Liver (tissue), 9 donors: ENCODE data around the gene EVA1B. TPM values are rescaled to one million over a fixed set of nuclear protein-coding genes. Genes with fewer than 3 reads are reported as not detected.

Experiments used
- DNase-seq: peaks from one replicate; pipeline ENCODE4 v3.0.0-alpha.2; 2017; ENCODE audit warnings: low spot score
- H3K27ac ChIP-seq, 2 donors: one replicate each; pipeline ENCODE4 v1.7.0; 2013; ENCODE audit warnings: inconsistent platforms in 2 of 2, low read length in 2 of 2, control low read depth in 1 of 2, low read depth in 1 of 2, mild to moderate bottlenecking in 1 of 2
- H3K27me3 ChIP-seq, 4 donors: one replicate each; pipeline versions ENCODE4 v1.6.1 to v1.7.0; 2013; ENCODE audit warnings: low read length in 3 of 4, inconsistent platforms in 1 of 4, mild to moderate bottlenecking in 1 of 4, moderate library complexity in 1 of 4; ENCODE audit not compliant: control insufficient read depth in 4 of 4, insufficient read depth in 4 of 4
- H3K36me3 ChIP-seq, 4 donors: one replicate each; pipeline versions ENCODE4 v1.6.1 to v1.7.0; 2013; ENCODE audit warnings: low read length in 3 of 4, mild to moderate bottlenecking in 3 of 4, low read depth in 1 of 4, moderate library complexity in 1 of 4; ENCODE audit not compliant: control insufficient read depth in 4 of 4, insufficient read depth in 3 of 4
- H3K4me1 ChIP-seq, 4 donors: one replicate each; pipeline versions ENCODE4 v1.6.1 to v1.7.0; 2013; ENCODE audit warnings: low read length in 3 of 4, mild to moderate bottlenecking in 3 of 4, moderate library complexity in 1 of 4; ENCODE audit not compliant: control insufficient read depth in 4 of 4, insufficient read depth in 4 of 4
- H3K4me3 ChIP-seq, 3 donors: one replicate each; pipeline versions ENCODE4 v1.6.1 to v1.7.0; 2013; ENCODE audit warnings: low read length in 3 of 3, control low read depth in 1 of 3, low read depth in 1 of 3, mild to moderate bottlenecking in 1 of 3
- H3K9ac ChIP-seq, 2 donors: one replicate each; pipeline ENCODE4 v1.7.0; 2013; ENCODE audit warnings: low read length in 2 of 2, mild to moderate bottlenecking in 2 of 2, moderate library complexity in 2 of 2, control low read depth in 1 of 2, low read depth in 1 of 2
- H3K9me3 ChIP-seq, 4 donors: one replicate each; pipeline versions ENCODE4 v1.6.1 to v1.7.0; 2013; ENCODE audit warnings: low read length in 3 of 4; ENCODE audit not compliant: control insufficient read depth in 4 of 4
- ATF3 ChIP-seq: IDR thresholded peaks from 2 replicates; pipeline ENCODE4 v1.6.1; 2016; ENCODE audit warnings: antibody characterized with exemption
- EGR1 ChIP-seq, 2 donors: IDR thresholded peaks; 2 replicates each; pipeline ENCODE4 v1.6.1; 2016 to 2018; ENCODE audit warnings: antibody characterized with exemption in 2 of 2, low read depth in 2 of 2
- FOXA1 ChIP-seq: IDR thresholded peaks from 2 replicates; pipeline ENCODE4 v1.6.1; 2016; ENCODE audit warnings: antibody characterized with exemption
- GABPA ChIP-seq, 2 donors: IDR thresholded peaks in 1 of 2; conservative IDR thresholded peaks in 1 of 2; 2 replicates each; pipeline ENCODE4 v1.6.1; 2016; ENCODE audit warnings: antibody characterized with exemption in 2 of 2, mild to moderate bottlenecking in 1 of 2, moderate library complexity in 1 of 2
- HNF4A ChIP-seq, 2 donors: conservative IDR thresholded peaks; 2 replicates each; pipeline ENCODE4 v1.6.1; 2016; ENCODE audit warnings: antibody characterized with exemption in 2 of 2, mild to moderate bottlenecking in 2 of 2
- HNF4G ChIP-seq: IDR thresholded peaks from 2 replicates; pipeline ENCODE4 v1.6.1; 2016; ENCODE audit warnings: antibody characterized with exemption
- JUND ChIP-seq, 2 donors: IDR thresholded peaks; 2 replicates each; pipeline ENCODE4 v1.6.1; 2016; ENCODE audit warnings: antibody characterized with exemption in 2 of 2
- NR2F2 ChIP-seq: IDR thresholded peaks from 2 replicates; pipeline ENCODE4 v1.6.1; 2016; ENCODE audit warnings: antibody characterized with exemption
- RAD21 ChIP-seq, 2 donors: IDR thresholded peaks; 2 replicates each; pipeline ENCODE4 v1.6.1; 2016; ENCODE audit warnings: antibody characterized with exemption in 2 of 2, mild to moderate bottlenecking in 2 of 2
- RXRA ChIP-seq, 2 donors: IDR thresholded peaks; 2 replicates each; pipeline ENCODE4 v1.6.1; 2017 to 2018; ENCODE audit warnings: antibody characterized with exemption in 2 of 2, mild to moderate bottlenecking in 1 of 2
- SP1 ChIP-seq: IDR thresholded peaks from 2 replicates; pipeline ENCODE4 v1.6.1; 2018; ENCODE audit warnings: antibody characterized with exemption, mild to moderate bottlenecking
- TAF1 ChIP-seq: conservative IDR thresholded peaks from 2 replicates; pipeline ENCODE4 v1.6.1; 2016; ENCODE audit warnings: antibody characterized with exemption, mild to moderate bottlenecking
- YY1 ChIP-seq: IDR thresholded peaks from 2 replicates; pipeline ENCODE4 v1.6.1; 2016; ENCODE audit warnings: antibody characterized with exemption, mild to moderate bottlenecking
- WGBS: extraction: QIAGEN DNeasy Blood & Tissue Kit; methylation state at CpG from one replicate; pipeline ENCODE4 v1.1.7; 2013; 5-methylcytosine and 5-hydroxymethylcytosine counted together
- polyA plus RNA-seq, 2 donors: library from polyadenylated mRNA; stranded (reverse) in 1 of 2; unstranded in 1 of 2; fragments of 200-250 nt in 1 of 2; fragments of >200 nt in 1 of 2; fragmentation: Nextera tagmentation in 1 of 2; extraction: Ambion mirVana in 1 of 2; gene quantifications; one replicate each; pipeline versions ENCODE4 v1.2.1 to v1.2.3, GENCODE V29; 2013 to 2015
- total RNA-seq, 2 donors: library from RNA; depleted of rRNA; stranded (reverse); fragments of >200 nt; gene quantifications; one replicate each; pipeline ENCODE4 v1.2.3, GENCODE V29; 2014
- TF ChIP-seq, protein P1 (sequence below): IDR thresholded peaks from 2 replicates; pipeline ENCODE4 v1.6.1; 2016; ENCODE audit warnings: antibody characterized with exemption, mild to moderate bottlenecking
- TF ChIP-seq, protein P2 (sequence below): IDR thresholded peaks from 2 replicates; pipeline ENCODE4 v1.6.1; 2016; ENCODE audit warnings: antibody characterized with exemption
- TF ChIP-seq, protein P3 (sequence below): IDR thresholded peaks from 2 replicates; pipeline ENCODE4 v1.6.1; 2016; ENCODE audit warnings: antibody characterized with exemption
- donor health status: healthy.
- donor health status: healthy.
- donor health status: healthy.
- donor health status: healthy.
- donor health status: healthy.

Gene EVA1B
- total and polyA plus RNA-seq, 4 donors, result 3.3 to 22.7 (median 8.4) TPM

GRCh38 chr1:36349241-36349671 is 25.8 kb upstream of the EVA1B start:
- H3K4me1 ChIP-seq, result no peaks in the 10 kb centered on the region
- H3K36me3 ChIP-seq, result peaks cover 9 to 69% (median 32%) of the 10 kb centered on the region in 4 donors
- no peak overlapping the region for H3K4me3 ChIP-seq
- H3K9ac ChIP-seq, result no peak overlapping the region
- H3K27me3 ChIP-seq, result no peaks in the 10 kb centered on the region
- H3K27ac ChIP-seq, result peak overlapping the region in 1 of 2 donors; percentile 16
- H3K9me3 ChIP-seq, result no peaks in the 10 kb centered on the region
- DNase-seq, result no peak
- TF ChIP-seq GABPA (IDR thresholded peaks at IDR 0.05 in 1 of 2, conservative IDR thresholded peaks at IDR 0.05 in 1 of 2), result no peak
- TF ChIP-seq HNF4G, result no peak
- TF ChIP-seq, protein P1, sequence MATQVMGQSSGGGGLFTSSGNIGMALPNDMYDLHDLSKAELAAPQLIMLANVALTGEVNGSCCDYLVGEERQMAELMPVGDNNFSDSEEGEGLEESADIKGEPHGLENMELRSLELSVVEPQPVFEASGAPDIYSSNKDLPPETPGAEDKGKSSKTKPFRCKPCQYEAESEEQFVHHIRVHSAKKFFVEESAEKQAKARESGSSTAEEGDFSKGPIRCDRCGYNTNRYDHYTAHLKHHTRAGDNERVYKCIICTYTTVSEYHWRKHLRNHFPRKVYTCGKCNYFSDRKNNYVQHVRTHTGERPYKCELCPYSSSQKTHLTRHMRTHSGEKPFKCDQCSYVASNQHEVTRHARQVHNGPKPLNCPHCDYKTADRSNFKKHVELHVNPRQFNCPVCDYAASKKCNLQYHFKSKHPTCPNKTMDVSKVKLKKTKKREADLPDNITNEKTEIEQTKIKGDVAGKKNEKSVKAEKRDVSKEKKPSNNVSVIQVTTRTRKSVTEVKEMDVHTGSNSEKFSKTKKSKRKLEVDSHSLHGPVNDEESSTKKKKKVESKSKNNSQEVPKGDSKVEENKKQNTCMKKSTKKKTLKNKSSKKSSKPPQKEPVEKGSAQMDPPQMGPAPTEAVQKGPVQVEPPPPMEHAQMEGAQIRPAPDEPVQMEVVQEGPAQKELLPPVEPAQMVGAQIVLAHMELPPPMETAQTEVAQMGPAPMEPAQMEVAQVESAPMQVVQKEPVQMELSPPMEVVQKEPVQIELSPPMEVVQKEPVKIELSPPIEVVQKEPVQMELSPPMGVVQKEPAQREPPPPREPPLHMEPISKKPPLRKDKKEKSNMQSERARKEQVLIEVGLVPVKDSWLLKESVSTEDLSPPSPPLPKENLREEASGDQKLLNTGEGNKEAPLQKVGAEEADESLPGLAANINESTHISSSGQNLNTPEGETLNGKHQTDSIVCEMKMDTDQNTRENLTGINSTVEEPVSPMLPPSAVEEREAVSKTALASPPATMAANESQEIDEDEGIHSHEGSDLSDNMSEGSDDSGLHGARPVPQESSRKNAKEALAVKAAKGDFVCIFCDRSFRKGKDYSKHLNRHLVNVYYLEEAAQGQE, result no peak
- TF ChIP-seq RAD21 (IDR thresholded peaks at IDR 0.05), result no peak
- TF ChIP-seq YY1, result no peak
- TF ChIP-seq ATF3, result no peak
- no peak for TF ChIP-seq RXRA (IDR thresholded peaks at IDR 0.05)
- TF ChIP-seq FOXA1, result no peak
- TF ChIP-seq NR2F2, result no peak
- TF ChIP-seq EGR1 (IDR thresholded peaks at IDR 0.05; ENCODE audit: low read depth in 2 of 2), result no peak
- WGBS, result 80% methylated on average over 7 of the region's 7 CpGs

- Histone ChIP-seq H3K4me1 (no peaks in the 10 kb centered on the region), H3K27me3 (no peaks in the 10 kb centered on the region), H3K9me3 (no peaks in the 10 kb centered on the region), H3K4me3 (no peak overlapping the region), H3K9ac (no peak overlapping the region), H3K36me3 (peaks cover 6 to 65% (median 31%) of the 10 kb centered on the region in 4 donors), H3K27ac (no peak overlapping the region)
- no peak for DNase-seq
- WGBS, result 95% methylated on average over 8 of the region's 8 CpGs
- TF ChIP-seq EGR1 (IDR thresholded peaks at IDR 0.05; ENCODE audit: low read depth in 2 of 2) (no peak), ATF3 (no peak), GABPA (IDR thresholded peaks at IDR 0.05 in 1 of 2, conservative IDR thresholded peaks at IDR 0.05 in 1 of 2) (no peak), YY1 (no peak), HNF4G (no peak)
These were observed 23.4 kb upstream of the EVA1B start for GRCh38 chr1:36346741-36347370.

DNA sequence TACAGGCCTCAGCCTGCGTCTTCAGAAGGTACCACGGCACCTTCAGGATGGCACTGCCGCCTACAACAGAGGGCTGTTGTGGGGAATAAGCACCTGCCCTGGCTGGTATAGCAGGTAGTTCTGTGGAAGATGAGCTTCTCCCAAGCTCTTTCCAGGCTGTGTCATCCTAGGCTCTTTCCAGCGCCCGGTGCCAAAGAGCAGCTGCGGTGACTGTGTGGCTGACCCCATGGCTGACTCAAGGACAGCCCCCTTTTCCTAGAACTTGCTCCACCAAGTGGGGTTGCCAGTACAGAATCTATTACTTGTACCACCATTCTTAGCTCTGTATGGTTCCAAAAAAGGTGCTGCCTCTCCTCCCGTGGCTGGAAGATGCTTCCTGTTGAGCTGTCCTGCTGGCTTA is 21.9 kb upstream of the EVA1B start:
- no peaks in the 10 kb centered on the region for H3K4me1 ChIP-seq
- no peaks in the 10 kb centered on the region for H3K27me3 ChIP-seq
- DNase-seq, result no peak
- H3K4me3 ChIP-seq, result no peak overlapping the region
- no peak overlapping the region for H3K27ac ChIP-seq
- WGBS, result 92% methylated on average over 7 of the region's 7 CpGs
- H3K9ac ChIP-seq, result no peak overlapping the region
- peaks cover 11 to 75% (median 33%) of the 10 kb centered on the region in 4 donors for H3K36me3 ChIP-seq
- no peaks in the 10 kb centered on the region for H3K9me3 ChIP-seq
- TF ChIP-seq RAD21 (IDR thresholded peaks at IDR 0.05) (no peak), GABPA (IDR thresholded peaks at IDR 0.05 in 1 of 2, conservative IDR thresholded peaks at IDR 0.05 in 1 of 2) (no peak), JUND (IDR thresholded peaks at IDR 0.05) (no peak), SP1 (no peak), TAF1 (no peak), FOXA1 (no peak), EGR1 (IDR thresholded peaks at IDR 0.05; ENCODE audit: low read depth in 2 of 2) (no peak), HNF4A (conservative IDR thresholded peaks at IDR 0.05) (no peak)
- TF ChIP-seq, protein P2, sequence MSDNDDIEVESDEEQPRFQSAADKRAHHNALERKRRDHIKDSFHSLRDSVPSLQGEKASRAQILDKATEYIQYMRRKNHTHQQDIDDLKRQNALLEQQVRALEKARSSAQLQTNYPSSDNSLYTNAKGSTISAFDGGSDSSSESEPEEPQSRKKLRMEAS, result no peak
- TF ChIP-seq, protein P1, result no peak
- TF ChIP-seq, protein P3, sequence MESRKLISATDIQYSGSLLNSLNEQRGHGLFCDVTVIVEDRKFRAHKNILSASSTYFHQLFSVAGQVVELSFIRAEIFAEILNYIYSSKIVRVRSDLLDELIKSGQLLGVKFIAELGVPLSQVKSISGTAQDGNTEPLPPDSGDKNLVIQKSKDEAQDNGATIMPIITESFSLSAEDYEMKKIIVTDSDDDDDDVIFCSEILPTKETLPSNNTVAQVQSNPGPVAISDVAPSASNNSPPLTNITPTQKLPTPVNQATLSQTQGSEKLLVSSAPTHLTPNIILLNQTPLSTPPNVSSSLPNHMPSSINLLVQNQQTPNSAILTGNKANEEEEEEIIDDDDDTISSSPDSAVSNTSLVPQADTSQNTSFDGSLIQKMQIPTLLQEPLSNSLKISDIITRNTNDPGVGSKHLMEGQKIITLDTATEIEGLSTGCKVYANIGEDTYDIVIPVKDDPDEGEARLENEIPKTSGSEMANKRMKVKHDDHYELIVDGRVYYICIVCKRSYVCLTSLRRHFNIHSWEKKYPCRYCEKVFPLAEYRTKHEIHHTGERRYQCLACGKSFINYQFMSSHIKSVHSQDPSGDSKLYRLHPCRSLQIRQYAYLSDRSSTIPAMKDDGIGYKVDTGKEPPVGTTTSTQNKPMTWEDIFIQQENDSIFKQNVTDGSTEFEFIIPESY, result no peak
